IPS-NIHi11 (cell line): ENCODE results near the gene ADM5.
A peak's percentile ranks its signal among the peaks of the same experiment; 100 is the strongest.

Experiments used
- DNase-seq: peaks from one replicate; pipeline ENCODE4 v3.0.0; 2012; ENCODE audit warnings: mixed read lengths, low spot score

Gene ADM5, protein sequence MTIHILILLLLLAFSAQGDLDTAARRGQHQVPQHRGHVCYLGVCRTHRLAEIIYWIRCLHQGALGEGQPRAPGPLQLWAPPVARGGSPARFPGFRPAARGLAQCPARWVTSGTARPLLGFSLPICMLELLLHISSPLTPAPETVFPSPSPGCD

DNA sequence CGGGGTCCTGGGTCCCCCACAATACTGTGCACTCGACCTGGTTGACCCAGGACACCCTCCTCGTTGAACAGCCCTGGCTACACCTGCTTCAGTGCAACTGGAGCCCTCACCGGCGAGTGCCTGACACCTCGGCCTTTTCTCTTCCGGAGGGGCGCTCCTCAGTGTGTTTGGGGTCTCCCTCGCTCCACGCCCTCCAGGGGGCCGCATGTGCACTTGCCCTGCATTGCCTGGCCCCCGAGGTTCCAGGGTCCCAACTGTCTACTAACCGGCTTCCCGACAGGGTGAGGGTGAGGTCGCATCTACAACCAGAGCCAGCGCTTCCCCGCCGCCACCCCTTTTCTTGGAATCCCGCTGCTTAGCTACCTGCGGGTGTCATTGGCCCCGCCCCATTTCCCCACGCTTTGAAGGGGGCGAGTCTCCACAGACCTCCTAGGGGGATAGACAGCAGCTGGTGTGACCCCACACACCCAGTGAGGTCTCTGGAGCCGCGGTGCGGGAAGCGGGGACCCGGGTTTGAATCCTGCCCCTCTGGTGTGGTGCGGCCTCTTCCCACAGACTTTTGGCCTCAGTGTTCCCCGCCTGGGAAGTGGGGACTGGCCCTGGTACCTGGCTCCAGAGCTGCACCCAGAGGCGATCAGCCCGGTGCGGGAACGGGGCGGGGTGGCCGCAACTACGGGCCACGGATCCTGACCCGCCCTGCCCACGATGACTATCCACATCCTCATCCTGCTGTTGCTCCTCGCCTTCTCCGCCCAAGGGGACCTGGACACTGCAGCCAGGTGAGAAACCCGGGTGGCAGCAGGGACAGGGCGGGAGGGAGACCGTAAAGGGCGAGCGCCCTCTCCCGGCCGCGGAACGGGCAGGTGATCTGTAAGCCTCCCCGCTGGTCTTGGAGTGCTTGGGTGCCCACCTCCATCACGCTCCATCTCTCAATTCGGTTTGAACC is at the start of gene ADM5:
Gene ADM5, plus strand, starts transcription at position 462 of the 946 bp plus-strand sequence. Its CDS starts 244 bp downstream, at position 706.
- peak; percentile 47 for DNase-seq

DNA sequence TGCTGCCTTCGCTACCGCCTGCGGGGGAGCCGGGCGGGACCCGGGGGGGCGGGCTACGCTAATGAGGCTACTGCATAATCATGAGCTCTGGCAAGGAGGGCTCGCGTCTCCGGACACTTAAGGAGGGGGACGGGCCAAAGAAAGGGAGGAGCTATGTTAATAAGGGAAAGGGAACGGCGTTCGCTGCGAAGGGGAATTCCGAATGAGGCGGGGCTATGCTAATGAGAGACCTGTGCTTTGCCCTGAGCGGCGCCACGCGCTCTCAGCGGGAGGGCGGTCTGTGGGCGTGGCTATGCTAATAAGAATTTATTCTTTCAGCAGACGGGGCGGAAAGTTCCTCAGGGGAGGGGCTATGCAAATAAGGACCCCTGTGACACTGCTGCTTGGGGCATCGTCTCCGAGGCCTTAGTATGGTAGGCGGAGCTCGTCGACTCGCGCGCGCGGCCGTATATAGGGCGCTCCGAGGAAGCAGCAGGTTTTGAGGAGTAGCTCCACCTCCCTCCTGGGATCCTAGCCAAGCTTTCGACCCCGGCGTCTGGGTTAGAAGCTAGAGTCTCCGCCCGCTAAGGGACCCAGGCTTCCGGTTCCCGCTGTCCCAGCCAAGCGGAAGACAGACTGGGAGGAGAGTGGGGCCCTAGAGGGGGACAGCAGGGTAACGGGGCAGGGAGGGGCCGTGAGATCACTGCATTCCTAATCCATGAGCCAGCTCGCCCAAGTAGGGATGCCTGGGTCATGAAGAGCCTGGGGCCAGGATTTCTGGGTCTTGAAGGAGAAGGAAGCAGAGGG is 49.1 kb upstream of the ADM5 start, which contains the start of gene RRAS:
Gene RRAS, minus strand, starts transcription at position 31 of the 786 bp plus-strand sequence. CDS start 45 bp downstream, outside the sequence.
- peak; percentile 92 for DNase-seq

DNA sequence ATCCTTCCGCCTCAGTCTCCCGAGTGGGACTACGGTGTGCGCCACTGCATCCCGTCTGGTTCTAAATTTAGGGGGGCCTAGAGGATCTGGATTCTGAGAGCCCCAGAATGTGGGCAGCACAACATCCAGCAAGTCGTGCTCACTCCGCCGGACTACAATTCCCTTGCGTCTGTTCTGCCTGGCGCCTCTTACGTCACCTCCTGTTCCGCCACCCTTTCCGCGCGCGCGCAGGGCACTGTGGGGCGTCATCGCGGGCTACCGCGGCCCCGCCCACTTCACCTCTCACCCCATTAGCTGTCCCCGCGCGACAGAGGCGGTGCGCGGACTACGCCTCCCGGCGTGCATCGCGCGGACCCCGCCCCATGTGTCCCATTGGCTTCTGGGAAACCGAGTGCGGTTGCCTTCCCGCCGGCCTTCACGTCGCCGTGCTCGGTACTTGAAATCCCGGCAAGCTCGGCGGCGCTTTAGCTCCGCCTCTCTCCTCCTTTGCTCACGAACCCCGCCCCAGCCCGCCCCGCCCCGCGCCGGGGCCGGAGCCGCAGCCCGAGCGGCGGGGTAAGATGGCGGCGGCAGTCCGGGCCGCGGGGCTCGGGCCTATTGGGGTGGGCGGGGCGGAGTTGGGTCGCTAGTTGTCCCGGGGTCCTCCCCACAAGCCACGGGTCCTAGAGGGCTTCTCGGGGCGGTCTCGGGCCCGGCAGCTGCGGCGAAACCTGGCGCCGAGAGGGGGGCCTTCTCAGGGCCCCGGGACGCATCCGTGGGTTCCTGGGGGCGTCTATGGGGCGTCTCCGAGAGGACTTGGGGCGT is 47.5 kb upstream of the ADM5 start, which contains the start of gene SCAF1:
Gene SCAF1, plus strand, starts transcription at position 522 of the 804 bp plus-strand sequence. CDS start 2,818 bp downstream, outside the sequence.
- peak; percentile 94 for DNase-seq

DNA sequence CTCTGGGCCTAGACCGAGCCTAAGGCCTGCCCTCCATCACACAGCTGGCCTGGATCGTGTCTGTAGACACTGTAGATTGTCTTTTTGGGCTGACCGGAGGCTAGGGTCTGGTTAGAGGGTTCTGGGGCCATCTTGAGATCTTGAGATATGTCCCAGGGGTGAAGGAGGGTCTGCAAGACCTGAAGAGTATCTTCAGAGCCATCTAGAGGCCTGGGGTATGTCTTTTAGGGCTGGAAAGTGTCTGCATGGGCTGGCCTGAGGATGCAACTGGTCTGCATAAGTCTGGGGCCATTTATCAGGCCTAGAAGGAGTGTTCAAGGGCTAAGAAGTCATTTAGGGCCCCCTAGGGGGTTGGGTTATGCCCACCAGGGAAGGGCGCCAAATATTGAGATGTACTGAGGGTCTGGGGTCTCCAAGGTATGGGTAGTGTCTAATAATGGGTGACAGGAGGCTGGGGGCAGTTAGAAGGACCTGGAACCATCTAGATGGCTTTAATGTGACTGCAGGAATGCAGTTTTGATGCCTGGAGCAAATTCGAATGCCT is 46.8 kb upstream of the ADM5 start:
- no peak for DNase-seq

DNA sequence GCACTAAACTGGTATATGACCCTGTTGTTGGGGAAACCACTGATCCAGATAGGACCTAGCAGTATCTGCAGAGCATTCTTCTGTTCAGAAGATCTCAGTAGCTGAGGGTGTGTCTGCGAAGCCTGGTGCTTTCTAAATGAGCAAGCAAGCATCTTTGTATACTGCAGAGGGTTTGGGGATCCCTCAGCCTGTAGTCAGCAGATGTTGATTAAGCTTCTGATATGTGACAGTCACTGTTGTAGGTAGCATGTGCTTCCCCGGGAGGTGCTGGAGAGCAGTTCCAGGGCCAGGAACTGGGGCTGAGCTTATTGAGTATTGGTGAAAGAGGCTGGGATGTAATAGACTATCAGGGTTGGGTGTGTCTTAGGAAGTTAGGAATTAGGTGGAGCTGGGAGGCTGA is 45.9 kb upstream of the ADM5 start:
- no peak for DNase-seq

DNA sequence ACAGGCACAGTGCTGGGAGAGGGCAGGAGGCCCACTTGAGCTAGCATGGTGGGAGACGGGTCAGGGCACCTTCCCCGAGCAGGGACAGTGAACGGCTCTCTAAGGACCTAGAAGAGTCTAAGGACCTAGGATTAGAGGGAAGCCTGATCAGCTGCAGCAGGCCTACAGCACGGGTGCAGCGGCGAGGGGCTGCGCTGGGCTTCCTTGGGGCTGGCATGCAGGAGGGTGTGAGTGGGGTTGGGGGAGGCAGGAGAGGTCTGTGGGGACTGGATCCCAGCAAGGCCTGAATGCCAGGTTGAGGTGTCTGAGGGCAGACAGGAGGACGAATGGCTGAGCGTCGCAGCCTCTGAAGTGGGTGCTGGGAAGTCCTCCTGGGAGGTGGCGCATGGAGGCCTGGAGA is 43.8 kb upstream of the ADM5 start:
- DNase-seq: no peak

DNA sequence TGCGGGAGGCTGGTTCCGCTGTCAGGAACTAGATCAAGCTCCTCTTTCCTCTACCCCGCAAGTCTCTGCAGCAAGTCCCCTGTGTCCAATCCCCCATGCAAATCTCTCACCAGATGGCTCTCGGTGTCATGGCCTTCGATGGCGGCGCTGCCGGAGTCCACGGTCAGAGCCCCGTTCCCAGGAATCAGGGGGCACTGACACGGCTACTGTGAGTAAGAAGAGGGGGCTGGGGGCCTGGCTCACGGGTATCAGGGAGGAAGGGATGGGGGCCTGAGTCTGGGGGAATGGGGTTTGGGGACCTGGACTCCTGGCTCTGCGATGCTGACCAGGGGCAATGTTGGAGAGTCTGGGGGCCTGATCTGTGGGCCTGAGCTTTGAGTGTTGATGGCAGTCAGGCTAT is 43.4 kb upstream of the ADM5 start:
- no peak for DNase-seq

DNA sequence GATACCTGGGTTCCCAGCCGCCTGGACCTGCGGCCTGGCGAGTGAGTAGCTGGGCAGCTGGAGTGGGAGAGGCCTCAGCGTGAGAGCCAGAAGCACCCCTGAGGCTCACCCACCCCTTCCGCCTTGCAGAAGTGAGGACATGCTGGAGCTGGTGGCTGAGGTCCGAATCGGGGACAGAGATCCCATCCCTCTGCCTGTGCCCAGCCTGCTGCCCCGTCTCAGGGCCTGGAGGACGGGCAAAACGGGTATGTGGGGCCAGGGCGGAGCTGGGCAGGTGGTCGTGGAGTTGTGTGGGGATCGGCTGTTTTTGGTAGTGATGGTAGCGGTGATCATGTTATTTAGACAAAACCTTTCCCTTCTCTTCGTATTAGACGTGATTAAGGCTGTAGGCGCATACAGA is 42.8 kb upstream of the ADM5 start:
- no peak for DNase-seq

DNA sequence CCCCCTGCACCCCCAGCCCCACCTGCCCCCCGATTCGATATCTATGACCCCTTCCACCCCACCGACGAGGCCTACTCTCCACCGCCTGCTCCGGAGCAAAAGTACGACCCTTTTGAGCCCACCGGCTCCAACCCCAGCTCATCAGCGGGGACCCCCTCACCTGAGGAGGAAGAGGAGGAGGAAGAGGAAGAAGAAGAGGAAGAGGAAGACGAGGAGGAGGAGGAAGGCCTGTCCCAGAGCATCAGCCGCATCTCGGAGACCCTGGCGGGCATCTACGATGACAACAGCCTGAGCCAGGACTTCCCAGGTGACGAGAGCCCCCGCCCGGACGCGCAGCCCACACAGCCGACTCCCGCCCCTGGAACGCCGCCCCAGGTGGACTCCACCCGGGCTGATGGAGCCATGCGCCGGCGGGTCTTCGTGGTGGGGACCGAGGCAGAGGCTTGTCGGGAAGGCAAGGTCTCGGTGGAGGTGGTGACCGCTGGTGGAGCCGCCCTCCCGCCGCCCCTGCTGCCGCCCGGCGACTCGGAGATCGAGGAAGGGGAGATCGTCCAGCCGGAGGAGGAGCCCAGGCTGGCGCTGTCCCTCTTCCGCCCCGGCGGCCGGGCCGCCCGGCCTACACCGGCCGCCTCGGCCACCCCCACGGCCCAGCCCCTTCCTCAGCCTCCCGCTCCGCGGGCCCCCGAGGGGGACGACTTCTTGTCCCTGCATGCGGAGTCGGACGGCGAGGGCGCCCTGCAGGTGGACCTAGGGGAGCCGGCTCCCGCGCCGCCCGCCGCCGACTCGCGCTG is 38.2 kb upstream of the ADM5 start:
- no peak for DNase-seq

DNA sequence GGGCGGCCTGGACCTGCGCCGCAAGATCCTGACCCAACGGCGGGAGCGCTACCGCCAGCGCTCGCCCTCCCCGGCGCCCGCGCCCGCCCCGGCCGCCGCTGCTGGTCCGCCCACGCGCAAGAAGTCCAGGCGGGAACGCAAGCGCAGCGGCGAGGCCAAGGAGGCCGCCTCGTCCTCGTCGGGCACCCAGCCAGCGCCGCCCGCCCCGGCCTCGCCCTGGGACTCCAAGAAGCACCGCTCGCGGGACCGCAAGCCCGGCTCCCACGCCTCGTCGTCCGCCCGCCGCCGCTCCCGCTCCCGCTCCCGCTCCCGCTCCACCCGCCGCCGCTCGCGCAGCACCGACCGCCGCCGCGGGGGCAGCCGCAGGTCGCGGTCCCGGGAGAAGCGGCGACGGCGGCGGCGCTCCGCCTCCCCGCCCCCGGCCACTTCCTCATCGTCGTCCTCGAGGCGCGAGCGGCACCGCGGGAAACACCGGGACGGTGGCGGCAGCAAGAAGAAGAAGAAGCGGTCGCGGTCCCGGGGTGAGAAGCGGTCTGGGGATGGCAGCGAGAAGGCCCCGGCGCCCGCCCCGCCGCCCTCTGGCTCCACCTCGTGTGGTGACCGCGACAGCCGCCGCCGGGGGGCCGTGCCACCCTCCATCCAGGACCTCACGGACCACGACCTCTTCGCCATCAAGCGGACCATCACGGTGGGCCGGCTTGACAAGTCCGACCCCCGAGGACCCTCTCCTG is 37.4 kb upstream of the ADM5 start:
- DNase-seq: no peak

DNA sequence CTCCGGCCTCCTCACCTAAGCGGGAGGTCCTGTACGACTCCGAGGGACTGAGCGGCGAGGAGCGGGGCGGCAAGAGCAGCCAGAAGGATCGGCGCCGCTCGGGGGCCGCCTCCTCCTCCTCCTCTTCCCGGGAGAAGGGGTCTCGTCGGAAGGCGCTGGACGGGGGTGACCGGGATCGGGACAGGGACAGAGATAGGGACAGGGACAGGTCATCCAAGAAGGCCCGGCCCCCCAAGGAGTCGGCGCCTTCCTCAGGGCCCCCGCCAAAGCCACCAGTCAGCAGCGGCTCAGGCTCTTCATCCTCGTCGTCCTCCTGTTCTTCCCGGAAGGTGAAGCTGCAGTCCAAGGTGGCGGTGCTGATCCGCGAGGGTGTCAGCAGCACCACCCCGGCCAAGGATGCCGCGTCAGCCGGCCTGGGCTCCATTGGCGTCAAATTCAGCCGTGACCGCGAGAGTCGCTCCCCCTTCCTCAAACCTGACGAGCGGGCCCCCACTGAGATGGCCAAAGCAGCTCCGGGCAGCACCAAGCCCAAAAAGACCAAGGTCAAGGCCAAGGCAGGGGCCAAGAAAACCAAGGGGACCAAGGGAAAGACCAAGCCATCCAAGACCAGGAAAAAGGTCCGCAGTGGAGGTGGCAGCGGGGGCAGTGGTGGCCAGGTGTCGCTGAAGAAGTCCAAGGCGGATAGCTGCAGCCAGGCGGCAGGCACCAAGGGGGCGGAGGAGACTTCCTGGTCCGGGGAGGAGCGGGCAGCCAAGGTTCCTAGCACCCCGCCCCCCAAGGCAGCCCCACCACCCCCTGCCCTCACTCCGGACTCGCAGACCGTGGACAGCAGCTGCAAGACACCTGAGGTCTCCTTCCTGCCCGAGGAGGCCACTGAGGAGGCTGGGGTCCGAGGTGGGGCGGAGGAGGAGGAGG is 36.6 kb upstream of the ADM5 start:
- DNase-seq: no peak

DNA sequence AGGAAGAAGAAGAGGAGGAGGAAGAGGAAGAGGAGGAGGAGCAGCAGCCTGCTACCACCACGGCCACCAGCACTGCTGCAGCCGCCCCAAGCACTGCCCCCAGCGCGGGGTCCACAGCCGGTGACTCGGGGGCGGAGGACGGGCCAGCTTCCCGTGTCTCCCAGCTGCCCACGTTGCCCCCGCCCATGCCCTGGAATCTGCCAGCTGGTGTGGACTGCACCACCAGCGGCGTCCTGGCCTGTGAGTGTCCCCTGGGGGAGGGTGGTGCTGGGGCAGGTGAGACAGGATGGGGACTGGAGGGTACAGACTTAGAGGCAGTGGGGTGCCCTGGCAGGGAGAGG is 36.0 kb upstream of the ADM5 start:
- no peak for DNase-seq

DNA sequence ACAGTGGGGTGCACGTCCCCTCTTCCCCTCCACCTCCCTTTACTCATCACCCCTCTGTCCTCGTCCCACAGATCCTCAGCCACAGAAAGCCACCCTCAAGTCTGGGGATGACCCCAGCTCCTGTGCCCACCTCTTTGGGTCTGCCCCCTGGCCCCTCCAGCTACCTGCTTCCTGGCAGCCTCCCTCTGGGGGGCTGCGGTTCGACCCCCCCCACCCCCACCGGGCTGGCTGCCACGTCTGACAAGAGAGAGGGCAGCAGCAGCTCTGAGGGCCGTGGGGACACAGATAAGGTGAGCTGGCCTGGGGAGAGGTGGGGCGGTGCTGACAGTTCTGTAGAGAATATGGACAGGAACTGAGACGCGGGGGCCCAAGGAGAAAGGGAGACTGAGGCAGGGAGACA is 34.8 kb upstream of the ADM5 start:
- DNase-seq: no peak

DNA sequence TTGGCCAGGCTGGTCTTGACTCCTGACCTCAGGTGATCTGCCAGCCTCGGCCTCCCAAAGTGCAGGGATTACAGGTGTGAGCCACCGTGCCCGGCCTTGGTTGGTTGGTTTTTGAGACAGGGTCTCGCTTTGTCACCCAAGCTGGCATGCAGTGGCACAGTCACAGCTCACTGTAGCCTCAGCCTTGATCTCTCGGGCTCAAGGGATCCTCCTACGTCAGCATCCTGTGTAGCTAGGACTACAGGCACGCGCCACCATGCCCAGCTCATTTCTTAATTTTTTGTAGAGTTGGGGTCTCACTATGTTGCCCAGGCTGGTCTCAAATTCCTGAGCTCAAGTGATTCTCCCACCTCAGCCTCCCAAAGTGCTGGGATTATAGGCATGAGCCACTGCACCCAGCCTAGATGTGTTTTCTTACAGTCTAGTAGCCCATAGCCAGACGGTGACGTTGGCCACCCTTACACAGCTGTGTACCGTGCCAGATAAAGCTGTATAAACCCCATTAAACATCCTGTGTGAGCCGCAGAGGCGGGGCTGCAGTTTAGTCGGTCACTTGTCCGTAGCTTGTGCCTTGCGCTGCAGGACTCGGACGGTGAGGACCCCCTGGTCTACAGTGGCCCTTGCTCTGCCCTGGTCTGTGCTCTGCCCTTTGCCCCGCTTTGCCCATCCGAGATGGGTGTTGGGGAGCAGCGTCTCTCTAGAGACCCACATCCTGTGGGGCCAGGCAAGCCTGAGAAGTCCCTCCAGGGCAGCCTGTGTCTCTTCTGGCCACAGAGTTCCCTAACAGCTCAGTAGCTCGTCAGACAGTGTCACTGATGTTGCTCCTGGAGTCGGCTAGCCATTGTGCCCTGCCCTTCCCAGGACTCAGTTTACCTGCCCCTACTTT is 33.6 kb upstream of the ADM5 start:
- DNase-seq: no peak

DNA sequence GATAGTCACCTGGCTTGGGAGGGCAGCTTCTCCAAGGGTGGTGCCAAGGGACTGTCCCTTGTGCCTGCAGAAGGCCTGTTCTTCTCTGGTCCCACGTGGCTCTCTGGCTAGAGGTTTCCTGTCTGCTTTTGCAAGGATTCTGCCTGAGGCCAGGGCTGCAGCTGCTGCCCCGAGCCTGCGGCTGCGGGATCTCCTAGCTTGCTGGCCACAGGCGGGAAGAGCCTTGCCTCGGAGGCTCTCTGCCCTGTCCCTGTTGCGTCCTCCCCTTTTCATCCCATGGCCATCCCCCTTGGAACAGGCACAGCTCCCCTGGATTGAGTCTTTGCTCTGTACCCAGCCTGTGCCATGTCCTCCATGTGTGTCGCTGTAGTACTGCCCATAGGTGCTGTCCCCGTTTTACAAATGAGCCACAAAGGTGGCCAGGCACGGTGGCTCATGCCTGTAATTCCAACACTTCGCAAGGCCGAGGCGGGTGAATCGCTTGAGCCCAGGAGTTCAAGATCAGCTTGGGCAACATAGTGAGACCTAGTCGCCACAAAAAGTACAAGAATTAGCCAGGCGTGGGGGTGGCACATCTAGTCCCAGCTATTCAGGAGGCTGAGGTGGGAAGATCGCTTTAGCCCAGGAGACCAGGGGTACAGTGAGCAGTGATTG is 32.8 kb upstream of the ADM5 start:
- no peak for DNase-seq

DNA sequence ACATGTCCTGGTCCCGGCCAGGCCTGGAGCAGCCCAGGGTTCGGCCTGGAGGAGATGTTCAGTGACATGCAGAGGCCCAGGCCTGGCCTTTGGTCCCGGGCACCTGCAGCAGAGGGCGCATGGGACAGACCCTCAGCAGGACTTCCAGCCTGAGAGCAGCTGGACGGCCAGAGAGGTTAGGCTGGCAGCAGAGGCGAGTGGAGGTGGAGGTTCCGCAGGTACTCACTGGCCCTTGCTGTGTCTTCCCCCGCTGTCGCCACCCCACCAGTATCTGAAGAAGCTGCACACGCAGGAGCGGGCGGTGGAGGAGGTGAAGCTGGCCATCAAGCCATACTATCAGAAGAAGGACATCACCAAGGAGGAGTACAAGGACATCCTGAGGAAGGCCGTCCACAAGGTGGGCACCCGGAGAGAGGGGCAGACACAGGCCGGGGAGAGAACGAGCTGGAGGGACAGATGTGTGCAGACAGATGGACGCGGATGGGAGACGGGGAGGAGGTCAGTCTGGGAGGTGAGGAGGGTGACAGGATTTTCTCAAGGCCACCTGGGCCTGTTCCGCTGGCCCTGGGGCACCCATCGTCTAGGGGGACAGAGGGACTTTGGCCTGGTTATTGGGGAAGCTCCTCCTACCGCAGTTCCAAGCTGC is 31.8 kb upstream of the ADM5 start:
- DNase-seq: peak; percentile 8

DNA sequence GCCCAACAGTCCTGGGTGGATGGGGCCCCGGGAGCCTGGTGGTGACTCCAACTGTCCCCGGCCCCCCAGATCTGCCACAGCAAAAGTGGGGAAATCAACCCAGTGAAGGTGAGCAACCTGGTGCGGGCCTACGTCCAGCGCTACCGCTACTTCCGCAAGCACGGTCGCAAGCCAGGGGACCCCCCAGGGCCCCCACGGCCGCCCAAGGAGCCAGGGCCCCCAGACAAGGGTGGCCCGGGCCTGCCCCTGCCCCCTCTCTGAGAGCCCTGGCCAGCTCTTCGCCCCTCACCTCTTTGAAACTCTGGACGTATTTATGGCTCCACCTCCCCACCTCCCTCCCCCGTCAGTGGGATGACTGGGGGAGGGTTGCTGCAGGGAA is 31.3 kb upstream of the ADM5 start:
- DNase-seq: peak; percentile 17
